Astrocyte of the cerebellum (primary cell): Measurements from ENCODE around the gene HOXA7.
A peak's percentile ranks its signal among the peaks of the same experiment; 100 is the strongest.

Source experiments
- DNase-seq: peaks from one replicate; pipeline ENCODE4 v3.0.0-alpha.2; 2011; ENCODE audit warnings: low read depth
- H3K4me3 ChIP-seq: 2 replicates; pipeline ENCODE4 v1.5.1; 2011; ENCODE audit warnings: mild to moderate bottlenecking, low read depth, low read length, moderate library complexity
- CTCF ChIP-seq: IDR thresholded peaks from 2 replicates; pipeline ENCODE4 v1.5.1; 2012; ENCODE audit warnings: low read length, low read depth, moderate library complexity, mild to moderate bottlenecking; ENCODE audit errors: missing control alignments
- in situ Hi-C: cut with HindIII; loops from 2 replicates; pipeline ENCODE4 v1.10.0; 2017; ENCODE audit warnings: low sequenced_read_pairs

The HOXA7 gene

GRCh38 chr7:27128776-27129728 is 27.4 kb downstream of the HOXA7 start:
- in situ Hi-C loops = no loop called here
- no peak for DNase-seq
- peak overlapping the region; percentile 42 for H3K4me3 ChIP-seq
- TF ChIP-seq CTCF = no peak

GRCh38 chr7:27128034-27128433 is 28.4 kb downstream of the HOXA7 start:
- no peak overlapping the region for H3K4me3 ChIP-seq
- no peak for DNase-seq
- in situ Hi-C loops = no loop called here
- no peak for TF ChIP-seq CTCF

GRCh38 chr7:27126596-27127327 is 29.7 kb downstream of the HOXA7 start:
- DNase-seq = no peak
- no peak overlapping the region for H3K4me3 ChIP-seq
- in situ Hi-C loops = no loop called here
- TF ChIP-seq CTCF = no peak

GRCh38 chr7:27125986-27126394 is 30.5 kb downstream of the HOXA7 start:
- no peak for TF ChIP-seq CTCF
- in situ Hi-C loops = no loop called here
- H3K4me3 ChIP-seq = no peak overlapping the region
- no peak for DNase-seq

GRCh38 chr7:27124902-27125689 is 31.4 kb downstream of the HOXA7 start:
- DNase-seq = no peak
- in situ Hi-C loops = no loop called here
- H3K4me3 ChIP-seq = no peak overlapping the region

More at GRCh38 chr7:27124902-27125689, 31.4 kb downstream of the HOXA7 start:
- no peak for TF ChIP-seq CTCF
